NCI-H226 (cell line): ENCODE data around the gene OPTC.

Experiments
- DNase-seq: peaks from one replicate; pipeline ENCODE4 v3.0.0-alpha.2; 2015

OPTC gene

DNA sequence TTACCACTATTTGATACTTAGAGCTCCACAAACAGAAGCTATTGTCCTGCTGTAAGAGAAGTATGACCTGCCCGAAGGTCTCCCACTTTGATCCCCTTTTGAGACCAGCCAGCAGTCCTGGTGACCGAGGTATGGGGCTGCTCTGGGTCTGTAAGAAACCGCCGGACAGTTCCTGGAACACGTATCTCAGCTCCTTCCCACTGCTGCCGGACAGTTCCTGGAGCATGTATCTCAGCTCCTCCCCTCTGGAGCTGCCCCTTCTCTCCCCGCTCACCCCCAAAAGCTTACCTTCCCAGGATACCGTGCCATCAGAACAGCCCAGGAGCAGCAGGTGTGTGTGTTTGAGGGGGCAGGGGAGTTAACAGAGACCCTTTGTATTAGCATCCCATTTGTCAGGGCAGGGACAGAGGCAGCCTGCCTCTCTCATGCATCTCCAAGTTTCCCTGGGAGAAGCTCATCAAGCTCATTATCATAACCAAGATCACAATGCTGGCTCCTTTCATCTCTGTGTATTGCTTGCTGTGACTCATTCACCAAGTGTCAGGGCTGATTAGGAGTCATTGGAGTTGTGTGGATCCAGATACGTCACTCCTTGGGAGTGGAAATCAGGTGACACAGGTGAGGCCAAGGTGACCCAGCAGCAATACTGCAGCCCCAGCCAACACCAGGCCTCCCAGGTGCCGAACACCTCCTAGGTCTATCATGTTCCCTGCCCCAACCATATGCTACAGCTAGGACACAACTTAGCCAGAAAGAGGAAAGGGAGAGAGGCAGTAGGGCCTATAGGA lies 25.3 kb downstream of the OPTC start:
- DNase-seq = no peak

DNA sequence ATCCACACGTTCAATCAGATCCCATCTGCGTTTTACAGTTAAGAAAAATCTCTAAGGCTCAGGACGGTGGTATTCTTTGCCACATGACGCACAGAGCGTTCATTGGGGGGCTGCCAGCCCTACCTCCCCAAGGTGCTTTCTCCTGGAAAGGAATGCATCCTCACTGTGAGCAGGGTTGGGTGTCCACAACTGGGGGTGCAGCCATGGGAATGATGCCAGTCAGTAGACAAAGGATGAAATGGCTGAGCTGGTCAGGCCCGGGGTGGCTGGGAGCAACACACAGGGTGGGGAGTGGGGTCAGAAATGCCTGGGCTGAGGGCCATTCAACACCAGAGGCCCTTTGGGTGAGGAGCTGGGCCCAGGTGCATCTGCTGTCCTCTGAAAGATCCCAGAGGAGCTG lies 25.9 kb downstream of the OPTC start:
- no peak for DNase-seq

DNA sequence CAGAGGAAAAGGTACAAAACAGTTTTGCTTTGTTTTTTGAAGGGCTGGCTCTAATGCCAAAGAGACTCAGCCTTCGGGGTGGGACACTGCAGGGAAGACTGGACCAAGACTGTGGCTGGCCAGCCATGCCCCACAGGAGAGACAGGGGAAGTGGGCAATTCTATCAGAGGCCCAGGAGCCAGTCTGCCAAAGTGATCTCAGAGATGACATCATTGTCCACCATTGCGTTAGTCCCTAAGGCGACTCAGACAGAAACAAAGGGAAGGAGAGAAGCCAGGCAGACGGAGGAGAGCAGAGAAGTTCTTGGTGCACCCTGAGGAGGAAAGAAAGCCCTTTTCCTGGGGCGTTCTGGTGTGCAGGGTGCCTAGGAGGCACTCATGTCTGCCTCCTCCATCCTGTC lies 26.4 kb downstream of the OPTC start:
- DNase-seq = peak; percentile 39

DNA sequence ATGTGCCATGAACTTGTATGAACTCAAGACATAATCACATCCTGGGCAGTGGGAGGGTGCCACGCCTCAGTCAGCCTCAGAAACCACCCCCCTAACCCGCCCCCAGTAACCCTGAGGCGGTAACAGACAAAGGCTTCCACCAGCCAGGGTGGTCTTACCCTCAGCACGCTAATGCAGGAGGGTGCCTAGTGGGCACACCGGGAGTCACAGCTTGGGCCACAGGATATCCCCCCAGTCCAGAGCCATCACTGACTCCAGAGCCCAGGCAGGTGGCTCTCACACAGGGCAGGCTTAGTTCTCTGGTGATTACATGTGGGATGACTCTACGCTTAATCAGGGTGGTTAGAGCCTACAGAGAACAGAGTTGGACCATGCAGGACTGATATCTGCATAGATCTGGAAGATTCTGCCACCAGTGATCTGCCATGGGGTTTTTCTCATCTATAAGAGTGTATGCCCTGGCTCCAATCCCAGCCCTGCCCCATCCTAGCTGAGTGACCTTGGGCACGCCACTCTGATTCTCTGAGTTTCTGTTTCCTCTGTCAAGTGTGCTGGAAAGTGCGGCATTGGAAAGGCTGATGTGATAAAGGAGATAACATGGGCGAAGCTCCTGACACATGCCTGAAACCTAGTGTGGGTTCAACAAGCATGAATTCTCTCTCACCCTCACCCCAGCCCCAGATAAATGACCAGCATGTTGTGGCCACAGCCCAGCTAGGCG lies 27.3 kb downstream of the OPTC start:
- DNase-seq = no peak

DNA sequence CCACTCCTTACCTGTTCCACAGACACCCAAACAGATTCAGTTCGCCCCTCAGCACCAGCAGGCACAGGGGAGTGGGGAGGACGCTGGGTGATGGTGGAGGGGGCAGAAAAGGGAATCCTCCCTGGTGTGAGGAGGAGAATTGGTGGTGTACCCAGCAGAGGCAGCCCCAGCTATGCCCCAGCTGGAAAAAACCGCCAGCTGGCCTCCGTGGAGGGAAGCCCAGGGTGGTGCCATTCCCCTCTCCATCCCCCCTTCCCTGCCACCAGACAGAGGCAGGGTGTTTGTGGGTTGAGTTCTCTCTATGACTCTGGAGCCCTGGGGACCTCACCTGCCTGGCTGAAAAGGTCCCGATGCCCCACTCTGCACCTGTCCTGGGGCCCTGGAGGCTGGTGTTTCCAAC lies 27.9 kb downstream of the OPTC start:
- DNase-seq = no peak

DNA sequence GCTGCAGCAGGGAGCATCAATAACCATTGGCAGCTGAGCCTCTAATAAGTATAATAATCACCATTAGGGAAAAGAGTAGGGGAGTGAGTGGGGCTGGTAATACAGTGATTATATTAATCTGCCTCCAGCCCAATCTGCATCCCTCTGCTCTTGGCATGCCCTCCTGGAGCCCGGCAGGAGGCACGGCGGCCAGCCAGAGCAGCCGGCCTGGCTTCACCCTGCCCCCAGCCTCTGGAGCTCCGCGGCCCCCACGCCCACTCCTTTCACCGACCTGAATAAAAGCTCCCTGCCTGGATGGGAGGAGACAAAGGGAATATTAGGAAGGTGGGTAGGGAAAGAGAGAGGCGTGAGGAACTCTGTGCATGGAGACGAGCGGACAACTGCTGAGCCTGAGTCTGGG lies 28.3 kb downstream of the OPTC start:
- DNase-seq = no peak

DNA sequence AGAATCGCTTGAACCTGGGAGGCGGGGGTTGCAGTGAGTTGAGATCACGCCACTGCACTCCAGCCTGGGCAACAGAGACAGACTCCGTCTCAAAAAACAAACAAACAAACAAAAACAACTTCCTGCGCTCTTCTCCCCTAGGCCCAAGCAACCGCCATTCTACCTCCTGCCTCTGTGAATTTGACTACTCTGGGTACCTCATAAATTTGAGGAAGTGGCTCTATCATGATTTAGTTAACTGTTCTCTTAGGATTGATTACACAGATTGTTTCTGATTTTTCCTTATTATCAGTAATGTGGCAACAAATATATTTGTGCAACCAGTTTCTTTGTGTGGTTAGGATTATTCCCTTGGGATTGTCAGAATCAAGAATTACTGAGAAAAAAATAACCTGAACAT lies 29.7 kb downstream of the OPTC start:
- no peak for DNase-seq

DNA sequence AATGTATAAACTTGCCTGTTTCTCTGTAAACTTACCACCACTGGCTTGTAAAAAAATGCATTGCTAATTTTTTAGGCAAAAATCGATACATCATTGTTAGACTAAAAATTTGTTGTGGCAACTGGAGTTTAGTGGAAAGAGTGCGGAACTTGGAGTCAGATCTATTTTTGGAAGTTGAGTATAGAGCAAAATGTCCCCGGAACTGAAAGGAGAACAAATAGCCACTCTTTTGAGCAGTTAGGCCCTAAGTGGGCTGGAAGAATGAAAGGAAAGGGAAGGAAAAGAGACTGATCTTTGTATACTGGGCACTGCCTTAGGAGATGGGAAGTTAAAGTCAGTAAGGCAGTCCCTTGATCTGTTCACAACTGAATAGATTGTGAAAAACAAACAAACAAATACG lies 30.2 kb downstream of the OPTC start:
- DNase-seq = no peak

DNA sequence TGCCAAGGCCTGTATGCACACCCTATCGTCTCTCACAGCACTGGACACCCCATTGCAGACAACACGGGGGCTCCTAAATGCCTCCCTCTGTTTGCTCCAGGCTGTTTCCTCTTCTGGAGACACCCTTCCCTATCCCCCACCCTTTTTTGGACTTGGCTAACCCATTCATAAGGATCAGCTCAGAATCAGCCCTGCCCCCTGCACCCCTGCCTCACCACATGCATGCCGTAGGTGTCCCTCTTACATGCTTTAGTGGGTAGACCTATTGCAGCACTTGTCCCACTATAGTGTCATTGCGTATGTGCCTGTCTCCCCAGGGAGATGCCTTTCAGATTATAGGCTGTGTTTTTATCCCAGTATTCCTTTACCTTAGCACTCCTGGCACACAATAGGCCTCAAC lies 30.9 kb downstream of the OPTC start:
- DNase-seq = no peak

DNA sequence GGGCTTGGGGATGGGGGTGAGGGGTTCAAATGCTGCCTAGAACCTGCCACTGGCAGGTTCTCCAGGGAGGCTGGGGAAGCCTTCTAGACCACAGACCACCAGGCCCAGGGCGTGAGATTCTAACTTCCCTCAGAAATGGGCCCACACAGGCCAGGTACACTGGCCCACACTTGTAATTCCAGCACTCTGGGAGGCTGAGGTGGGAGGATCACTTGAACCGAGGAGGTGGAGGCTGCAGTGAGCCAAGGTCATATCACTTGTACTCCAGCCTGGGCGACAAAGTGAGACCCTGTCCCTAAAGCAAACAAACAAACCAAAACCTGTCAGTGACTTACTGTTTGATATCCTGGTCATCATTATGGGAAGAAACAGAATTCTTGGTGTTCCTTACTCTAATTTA lies 31.7 kb downstream of the OPTC start:
- no peak for DNase-seq

DNA sequence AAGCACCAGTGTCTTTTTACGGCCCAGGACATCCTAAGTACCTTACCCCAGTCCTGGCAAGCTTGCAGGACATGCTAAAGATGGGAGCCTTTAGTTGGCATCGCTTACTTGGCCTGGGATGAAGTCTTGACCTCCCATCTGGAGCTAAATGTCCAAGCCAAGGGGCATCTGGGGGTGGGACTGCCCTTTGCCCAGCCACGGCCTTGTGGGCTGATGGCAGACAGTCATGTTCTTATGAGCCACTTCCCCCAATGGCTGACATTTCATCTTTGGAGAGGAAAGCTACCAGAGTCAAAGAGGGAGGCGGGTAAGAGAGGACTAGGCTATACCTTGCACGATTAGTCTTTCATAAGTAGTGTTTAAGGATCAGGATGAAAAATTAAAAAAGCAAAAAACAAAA lies 32.2 kb downstream of the OPTC start:
- DNase-seq = no peak

DNA sequence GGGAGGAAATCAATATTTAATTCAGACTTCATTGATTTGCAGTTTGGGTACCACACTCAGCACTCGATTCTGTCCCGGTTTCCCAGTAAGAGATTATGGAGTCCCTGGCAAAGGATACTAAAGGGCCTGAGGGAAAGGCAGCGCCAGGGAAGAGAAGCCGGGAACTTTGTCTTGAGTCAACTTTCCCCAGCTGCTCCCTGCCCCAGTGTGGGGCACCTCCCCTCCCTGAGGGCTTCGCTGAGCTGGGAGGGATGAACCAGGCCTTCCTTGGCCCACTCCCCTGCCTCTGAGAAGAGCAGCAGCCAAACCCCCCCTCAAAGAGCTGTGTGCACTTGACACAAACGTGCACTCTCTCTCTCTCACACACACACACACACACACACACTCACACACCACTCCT lies 32.6 kb downstream of the OPTC start:
- peak; percentile 39 for DNase-seq

DNA sequence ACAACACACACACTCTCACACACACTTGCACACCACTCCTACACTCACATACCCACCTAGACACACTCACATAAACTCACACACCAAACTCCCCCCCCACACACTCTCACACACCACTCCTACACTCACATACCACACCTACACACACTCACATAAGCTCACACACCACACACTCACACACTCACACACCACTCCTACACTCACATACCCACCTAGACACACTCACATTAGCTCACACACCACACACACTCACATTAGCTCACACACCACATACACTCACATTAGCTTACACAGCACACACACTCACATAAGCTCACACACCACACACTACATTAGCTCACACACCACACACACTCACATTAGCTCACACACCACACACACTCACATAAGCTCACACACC lies 33.1 kb downstream of the OPTC start:
- no peak for DNase-seq

DNA sequence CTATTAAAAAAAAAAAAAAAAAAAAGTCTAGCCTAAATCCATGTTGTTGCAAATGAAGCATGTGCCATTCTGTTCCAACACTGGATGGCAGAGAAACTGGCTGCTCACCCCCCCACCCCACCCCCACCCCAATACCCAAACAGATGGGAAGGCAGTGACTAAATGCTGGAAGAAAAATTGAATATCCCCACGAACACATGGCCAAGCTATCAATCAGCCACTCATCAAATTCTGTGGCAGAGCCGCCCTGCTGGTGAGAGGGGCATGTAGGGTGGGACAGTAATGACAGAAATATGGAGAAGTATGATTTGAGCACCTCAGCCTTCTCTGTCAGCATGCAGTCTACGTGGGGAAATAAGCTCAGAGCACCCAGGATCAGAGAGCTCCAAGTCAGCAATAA lies 34.1 kb downstream of the OPTC start:
- DNase-seq = no peak

DNA sequence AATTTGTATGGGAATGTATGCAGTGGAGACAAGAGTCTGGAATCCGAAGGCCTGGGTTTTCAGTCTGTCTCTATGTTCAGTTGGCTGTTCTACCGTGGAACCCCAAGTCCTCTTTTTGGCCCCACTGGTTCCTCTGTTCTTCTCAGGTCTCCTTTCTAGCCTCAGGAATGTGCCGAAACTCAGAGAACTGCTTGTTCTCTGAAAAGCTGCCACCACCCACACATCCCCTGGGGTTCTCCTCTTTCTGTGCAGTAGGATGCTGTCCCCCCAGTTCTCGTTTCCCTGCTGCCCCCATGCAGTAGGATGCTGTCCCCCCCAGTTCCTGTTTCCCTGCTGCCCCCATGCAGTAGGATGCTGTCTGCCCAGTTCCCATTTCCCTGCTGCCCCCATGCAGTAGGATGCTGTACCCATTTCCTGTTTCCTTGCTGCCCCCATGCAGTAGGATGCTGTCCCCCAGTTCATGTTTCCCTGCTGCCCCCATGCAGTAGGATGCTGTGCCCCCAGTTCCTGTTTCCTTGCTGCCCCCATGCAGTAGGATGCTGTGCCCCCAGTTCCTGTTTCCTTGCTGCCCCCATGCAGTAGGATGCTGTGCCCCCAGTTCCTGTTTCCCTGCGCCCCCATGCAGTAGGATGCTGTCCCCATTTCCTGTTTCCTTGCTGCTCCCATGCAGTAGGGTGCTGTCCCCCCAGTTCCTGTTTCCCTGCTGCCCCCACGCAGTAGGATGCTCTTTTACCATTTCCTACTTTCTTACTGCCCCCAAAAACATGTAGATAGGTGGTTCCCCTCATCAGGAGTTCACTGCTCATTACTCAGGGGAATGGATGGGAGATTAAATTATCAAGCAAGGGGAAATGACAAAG lies 35.3 kb downstream of the OPTC start:
- DNase-seq = no peak

DNA sequence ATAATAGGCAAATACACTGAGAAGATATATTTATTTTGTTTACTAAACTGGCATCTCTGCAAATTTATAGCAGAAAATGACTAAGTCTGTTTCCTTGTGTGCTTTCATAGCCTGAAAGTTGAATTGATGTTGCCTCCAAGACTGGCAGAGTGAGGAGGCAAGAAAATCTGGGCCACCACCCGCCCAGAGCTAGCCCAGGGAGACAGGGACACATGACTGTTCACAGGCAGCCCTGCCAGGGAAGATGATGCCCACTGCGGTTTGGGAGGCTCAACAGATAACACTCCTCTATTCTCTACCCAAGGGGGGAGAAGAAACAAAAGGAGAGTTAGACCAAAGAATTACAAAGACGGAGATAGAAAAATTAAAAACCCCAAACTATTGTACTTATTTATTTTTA lies 37.1 kb downstream of the OPTC start:
- no peak for DNase-seq

DNA sequence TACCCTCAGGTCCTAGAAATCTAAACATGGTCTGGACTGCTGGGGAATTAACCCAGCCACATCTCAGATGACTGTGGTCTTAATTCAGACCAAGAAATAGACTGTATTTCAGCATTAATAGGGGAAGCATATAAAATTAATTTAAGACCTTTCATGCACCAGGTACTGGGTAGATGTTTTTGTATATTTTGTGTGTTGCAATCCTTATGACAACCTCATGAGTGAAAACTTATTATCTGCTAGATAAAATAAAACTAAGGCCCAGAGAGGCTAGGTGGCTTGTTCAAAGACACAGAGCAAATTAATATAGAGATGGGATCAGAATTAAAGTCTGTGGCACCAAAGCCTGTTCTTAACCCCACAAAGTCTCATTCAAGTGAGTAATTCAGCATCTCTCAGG lies 40.1 kb downstream of the OPTC start:
- no peak for DNase-seq

DNA sequence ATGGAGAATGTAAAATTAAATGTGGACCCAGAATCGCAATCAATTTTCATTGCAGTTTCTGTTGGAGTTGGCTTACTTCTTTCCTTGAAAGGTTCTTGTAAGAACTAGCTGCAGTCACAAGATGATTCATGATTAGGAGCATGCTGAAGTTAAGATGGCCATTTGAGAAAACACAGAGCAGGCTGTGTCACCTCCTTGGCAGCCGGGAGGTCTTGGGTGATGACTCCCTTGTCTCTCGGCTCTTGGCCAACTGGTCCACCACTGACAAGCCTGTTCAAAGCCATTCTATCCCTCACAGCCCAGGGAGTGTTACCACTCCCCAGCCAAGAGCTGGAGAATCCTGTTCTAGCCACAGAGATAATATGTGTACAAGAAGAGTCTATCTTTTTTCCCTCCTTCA lies 40.6 kb downstream of the OPTC start:
- DNase-seq = peak; percentile 66

DNA sequence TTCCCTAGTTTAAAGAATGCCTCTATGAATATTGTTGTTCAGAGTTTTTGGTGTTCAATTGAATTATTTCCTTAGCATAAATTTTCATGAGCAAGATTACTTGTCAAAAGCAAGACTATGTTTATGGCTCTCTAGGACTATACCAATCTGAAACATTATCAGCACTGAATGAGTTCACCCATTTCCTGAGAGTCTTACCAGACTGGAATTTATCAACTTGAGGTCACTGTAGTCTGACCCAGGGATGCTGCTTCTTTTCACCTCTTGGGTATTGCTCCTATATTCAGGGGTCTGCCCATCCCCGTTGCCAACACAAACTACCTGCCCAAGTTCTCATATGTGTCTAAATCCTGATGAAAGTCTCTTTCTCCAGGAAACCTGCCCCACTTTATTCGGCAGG lies 42.6 kb downstream of the OPTC start:
- peak; percentile 76 for DNase-seq

DNA sequence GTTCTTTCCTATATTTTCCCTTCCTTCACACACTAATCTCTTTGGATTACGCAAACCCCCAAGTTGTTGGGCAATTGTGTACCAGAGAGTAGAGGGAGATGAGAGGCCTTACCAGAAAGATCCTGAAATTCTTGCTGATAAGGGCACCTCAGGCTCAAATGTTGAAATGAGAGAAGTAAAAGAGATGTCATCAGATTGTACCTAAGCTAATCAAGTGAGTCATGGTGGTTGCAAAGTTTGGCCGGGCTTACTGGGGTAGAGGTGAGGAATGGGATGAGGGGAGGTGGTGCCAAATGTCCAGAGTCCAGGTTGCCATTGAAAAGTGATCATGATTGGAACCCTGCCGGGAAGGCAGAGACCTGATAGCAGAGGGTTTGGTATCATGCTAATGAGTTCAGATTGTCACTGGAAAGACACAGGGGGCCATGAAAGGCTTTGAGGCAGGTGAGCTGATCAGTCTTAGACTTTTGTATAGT lies 43.1 kb downstream of the OPTC start:
- peak; percentile 99 for DNase-seq

DNA sequence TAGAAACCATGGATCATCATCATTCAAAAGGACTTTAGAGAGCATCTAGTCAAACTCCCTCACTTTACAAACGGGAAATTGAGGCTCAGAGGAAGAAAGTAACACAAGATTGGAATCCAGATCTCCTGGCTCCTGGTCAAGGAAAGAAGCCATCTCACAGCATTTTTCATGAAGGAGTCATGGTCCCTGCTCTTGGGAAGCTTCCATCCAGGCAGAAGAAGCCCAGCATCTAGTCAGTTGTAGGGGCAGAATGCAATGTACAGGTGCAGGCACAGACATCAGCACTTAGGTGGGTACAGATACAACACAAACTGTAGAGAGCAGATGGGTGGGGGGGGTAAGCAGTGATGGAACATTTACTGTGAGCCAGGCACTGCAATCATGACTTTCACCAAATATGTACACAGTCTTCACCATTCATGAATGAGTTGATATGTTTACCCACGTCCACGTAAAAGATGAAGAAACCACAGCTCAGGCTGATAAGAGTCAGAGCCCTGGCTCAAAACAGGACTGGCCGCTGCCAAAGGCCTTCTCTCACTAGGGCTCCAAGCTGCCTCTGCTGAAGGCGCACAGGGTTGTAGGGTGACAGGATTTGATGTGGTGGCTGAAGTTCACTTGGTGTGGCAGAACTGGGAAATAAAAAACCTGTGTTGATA lies 44.0 kb downstream of the OPTC start:
- peak; percentile 76 for DNase-seq

DNA sequence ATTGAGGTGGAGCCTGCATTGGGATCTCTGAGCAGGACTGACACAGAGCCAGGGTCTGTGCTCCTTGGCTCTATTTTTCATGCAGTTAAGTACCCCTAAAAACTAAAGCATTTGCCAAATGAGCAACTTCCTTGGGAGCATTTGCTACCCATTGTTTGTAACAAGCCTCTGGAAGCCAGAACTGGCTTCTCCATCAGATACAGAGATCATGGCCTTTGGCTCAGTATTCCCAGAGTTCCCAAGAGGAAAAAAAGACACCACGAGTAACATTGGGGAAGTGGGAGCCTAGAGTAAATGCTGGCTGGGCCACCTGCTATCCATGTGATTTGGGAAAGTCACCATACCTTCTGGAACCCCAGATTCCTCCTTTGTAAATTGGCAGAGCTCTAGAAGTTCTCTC lies 44.8 kb downstream of the OPTC start:
- no peak for DNase-seq
